GM15510 (cell line): Measurements from ENCODE around the gene PLAU.

Source experiments
- POLR2A ChIP-seq: IDR thresholded peaks from 3 replicates; pipeline ENCODE4 v1.6.1; 2011; ENCODE audit warnings: borderline replicate concordance; ENCODE audit not compliant: insufficient read length; ENCODE audit errors: extremely low read depth

PLAU gene

GRCh38 chr10:73910764-73911552, at the start of gene PLAU:
PLAU (plus strand) TSS chr10:73911132; CDS start chr10:73911556, 424 bp downstream.
- TF ChIP-seq POLR2A, result peak; percentile 33

DNA sequence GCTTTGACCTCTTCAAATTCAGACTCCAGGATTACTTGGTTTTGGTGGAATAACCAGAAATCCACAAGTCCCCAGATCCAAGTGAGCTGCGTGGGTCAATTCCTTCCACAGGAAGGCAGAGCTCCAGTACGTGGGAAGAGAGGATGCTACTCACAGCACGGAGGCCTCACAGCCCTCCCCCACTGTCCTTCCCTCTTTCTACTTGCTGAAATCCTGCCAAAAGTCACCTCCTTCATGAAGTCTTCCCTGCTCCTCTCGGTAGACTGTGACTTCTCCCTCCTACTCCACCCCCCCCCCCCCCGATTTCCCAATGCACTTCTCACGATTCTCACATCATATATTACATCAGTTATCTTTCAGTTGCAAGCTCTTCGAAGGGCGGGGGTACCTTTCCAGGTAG, 48.9 kb upstream of the PLAU start:
- TF ChIP-seq POLR2A, result no peak

GRCh38 chr10:73863039-73863817, 47.7 kb upstream of the PLAU start:
- TF ChIP-seq POLR2A, result no peak

GRCh38 chr10:73864229-73864628, 46.7 kb upstream of the PLAU start:
- no peak for TF ChIP-seq POLR2A

DNA sequence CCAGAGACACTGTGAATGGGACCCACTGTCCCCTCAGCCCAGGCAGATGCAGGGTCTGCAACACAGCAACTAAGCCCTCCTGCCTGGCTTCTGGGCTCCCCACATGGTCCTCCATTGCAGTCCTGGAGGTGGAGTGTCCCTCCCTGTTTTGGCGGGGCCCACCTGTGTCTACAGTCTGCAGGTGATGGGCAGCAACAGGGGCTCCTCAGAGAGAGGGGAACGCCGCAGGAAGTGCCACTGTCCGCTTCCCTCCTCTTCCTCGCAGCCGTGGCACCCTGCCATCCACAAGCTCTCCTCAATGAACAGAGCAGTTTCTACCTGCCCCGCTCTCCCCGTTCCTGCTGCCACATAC, 45.8 kb upstream of the PLAU start:
- TF ChIP-seq POLR2A, result no peak

GRCh38 chr10:73865459-73866442, 45.2 kb upstream of the PLAU start:
- no peak for TF ChIP-seq POLR2A

DNA sequence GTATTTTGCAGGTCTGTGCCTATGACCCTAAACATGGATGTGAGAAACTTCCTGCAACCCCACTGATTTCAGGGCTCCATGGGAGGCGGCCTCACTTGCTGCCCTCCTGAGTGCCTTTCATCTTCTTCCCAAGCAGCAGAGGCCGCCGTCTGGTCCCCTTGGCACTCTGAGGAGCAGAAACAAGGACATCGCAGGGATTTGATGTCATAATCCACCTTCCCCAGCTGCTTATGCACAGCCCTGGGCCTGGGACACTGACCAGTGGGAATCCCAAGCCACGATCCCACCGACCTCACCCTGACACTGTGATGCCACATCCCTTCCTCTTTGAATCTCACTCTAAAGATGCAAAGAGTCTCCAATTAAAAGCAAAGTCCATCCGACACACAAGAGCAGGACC, 44.3 kb upstream of the PLAU start:
- no peak for TF ChIP-seq POLR2A

GRCh38 chr10:73867126-73867807, 43.7 kb upstream of the PLAU start:
- TF ChIP-seq POLR2A, result no peak

- no peak for TF ChIP-seq POLR2A
Measured at GRCh38 chr10:73867871-73868631, 42.9 kb upstream of the PLAU start.

GRCh38 chr10:73868655-73869195, 42.2 kb upstream of the PLAU start:
- TF ChIP-seq POLR2A, result no peak

DNA sequence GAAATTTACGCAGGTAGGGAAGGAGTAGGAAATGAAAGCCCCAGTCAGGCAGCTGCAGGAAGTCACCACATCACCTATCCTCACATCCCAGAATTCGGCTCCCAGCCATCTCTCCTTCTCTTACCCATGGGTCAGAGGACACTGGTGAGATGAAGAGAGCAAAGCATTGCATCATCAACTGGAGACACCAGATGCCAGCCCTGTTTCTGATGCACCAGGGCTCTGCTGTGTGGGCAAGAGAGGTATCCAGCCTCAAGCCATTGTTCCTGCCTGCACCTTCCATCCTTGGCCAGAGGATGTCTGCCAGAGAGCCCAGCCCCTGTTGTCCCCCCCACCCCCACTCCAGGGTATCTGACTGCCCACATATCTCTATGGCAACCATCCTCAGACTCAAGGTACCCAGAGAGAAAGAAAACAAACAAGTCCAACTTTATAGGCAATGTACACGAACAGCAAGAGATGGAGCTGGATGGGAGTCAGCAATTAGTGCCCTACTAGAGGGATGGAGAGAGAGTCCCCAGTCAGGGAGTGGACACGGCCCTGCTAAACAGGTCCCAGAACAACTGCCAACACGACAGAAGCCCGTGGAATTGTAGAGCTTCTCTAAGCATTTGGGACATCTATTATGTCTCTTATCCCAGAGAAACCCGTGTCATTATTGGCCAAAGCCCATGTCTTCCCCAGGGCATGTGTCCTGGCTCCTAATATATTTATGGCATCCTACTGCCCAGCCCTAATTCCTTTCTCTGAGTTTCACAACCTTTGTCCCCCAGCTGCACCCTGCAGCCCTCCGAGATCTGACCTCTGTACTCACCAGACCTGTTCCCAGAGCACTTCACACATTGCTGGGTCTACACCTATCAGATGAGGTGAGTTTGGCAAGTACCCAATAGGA, 39.4 kb upstream of the PLAU start:
- no peak for TF ChIP-seq POLR2A

- TF ChIP-seq POLR2A, result no peak
Measured at GRCh38 chr10:73872190-73872710, 38.7 kb upstream of the PLAU start.
